ENCODE data around the gene MGAT4D. TPM values are rescaled to one million over a fixed set of nuclear protein-coding genes. Genes with fewer than 3 reads are reported as not detected.

MGAT4D gene
- total RNA-seq, 1 donor from 2014 or later, result not detected

DNA sequence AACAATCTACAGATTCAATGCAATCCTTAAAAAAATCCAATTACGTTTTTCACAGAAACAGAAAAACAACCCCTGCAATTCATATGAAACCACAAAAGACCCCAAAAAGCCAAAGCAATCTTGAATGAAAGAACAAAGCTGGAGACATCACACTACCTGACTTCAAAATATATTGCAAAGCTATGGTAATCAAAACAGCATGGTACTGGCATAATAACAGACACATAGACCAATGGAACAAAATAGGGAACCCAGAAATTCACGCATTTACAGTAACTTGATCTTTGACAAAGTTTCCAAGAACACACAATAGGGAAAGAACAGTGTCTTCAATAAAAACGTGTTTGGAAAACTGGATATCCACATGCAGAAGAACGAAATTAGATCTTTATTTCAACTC lies 14.6 kb downstream of the MGAT4D start:
- Histone ChIP-seq H3K27ac (no peak overlapping the region), H3K9me3 (peaks cover 0 to 3% of the 10 kb centered on the region in 2 donors), H3K4me3 (no peak overlapping the region), H3K4me1 (no peaks in the 10 kb centered on the region), H3K36me3 (no peaks in the 10 kb centered on the region), H3K27me3 (no peaks in the 10 kb centered on the region)
- DNase-seq (ENCODE audit: low spot score in 2 of 2), result no peak
- TF ChIP-seq, protein P1, sequence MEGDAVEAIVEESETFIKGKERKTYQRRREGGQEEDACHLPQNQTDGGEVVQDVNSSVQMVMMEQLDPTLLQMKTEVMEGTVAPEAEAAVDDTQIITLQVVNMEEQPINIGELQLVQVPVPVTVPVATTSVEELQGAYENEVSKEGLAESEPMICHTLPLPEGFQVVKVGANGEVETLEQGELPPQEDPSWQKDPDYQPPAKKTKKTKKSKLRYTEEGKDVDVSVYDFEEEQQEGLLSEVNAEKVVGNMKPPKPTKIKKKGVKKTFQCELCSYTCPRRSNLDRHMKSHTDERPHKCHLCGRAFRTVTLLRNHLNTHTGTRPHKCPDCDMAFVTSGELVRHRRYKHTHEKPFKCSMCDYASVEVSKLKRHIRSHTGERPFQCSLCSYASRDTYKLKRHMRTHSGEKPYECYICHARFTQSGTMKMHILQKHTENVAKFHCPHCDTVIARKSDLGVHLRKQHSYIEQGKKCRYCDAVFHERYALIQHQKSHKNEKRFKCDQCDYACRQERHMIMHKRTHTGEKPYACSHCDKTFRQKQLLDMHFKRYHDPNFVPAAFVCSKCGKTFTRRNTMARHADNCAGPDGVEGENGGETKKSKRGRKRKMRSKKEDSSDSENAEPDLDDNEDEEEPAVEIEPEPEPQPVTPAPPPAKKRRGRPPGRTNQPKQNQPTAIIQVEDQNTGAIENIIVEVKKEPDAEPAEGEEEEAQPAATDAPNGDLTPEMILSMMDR (IDR thresholded peaks at IDR 0.05), result no peak
- intact Hi-C loops (cut with DNase I), result no loop called here

DNA sequence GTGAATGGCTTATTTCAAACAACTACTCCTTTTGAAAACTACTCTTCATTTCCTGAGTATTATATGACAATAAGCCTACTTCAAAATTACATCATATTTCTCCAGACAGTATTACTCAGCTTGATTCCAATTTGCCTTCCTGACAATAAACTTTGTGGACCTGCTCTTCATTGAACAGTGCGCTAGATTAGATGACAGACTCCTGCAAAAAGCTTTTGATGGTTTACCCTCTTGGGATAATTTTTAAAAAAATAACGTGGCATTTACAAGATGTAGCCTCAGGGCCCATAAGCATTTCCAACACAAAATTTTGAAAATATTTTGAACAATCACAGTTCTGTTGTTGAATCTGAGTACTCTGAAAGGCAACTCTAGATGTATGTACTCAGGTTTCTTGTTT lies 25.9 kb downstream of the MGAT4D start:
- intact Hi-C loops (cut with DNase I), result no loop called here
- Histone ChIP-seq H3K27me3 (no peaks in the 10 kb centered on the region), H3K9me3 (no peaks in the 10 kb centered on the region), H3K27ac (no peak overlapping the region), H3K4me1 (no peaks in the 10 kb centered on the region), H3K36me3 (no peaks in the 10 kb centered on the region), H3K4me3 (no peak overlapping the region)
- TF ChIP-seq, protein P1 (IDR thresholded peaks at IDR 0.05), result no peak
- DNase-seq (ENCODE audit: low spot score in 2 of 2), result no peak

DNA sequence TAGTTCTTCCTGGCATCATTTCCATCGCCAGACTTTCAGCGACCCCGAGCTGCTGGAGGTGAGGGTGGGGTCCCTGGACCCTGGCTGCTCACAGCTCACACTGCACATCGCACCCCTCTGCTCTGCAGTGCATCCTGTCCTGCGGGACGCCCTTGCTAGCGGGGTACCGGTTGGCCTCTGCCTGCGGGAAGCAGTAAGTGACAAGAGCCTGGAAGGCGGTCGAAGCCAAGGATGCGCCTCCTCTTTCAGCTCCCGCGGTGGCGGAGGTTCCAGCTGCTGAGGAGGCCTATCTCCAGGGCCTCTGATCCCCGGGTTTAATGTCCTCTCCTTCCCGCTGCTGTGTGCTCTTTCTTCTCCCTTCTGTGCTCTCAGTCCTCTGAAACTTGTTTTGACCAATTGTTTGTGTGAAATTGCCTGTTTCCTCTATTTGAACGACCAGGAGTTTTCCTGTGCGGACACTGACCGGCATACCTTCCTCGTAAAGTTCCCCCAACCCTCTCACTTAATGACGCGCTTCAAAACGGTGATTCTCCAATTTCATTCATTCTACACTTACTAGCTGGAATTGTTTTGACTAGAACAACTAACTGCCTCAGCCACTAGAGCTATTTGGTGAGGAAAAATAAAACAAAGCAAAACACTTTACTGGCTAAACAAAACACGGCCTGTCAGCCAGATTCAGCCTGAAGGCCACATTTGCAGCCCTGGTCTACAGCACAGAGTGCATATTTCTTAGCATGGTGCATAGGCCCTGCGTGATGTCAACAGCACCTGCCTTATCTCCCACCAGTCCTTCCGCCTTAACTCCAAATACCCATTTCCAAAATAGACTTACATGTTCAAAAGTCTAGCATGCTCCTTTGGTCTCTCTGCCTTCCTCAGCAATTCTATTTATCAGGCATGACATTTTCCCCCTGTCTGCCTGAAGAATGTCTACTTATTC lies 28.0 kb downstream of the MGAT4D start:
- H3K36me3 ChIP-seq, result no peaks in the 10 kb centered on the region
- no peaks in the 10 kb centered on the region for H3K9me3 ChIP-seq
- no peaks in the 10 kb centered on the region for H3K4me1 ChIP-seq
- TF ChIP-seq, protein P1 (IDR thresholded peaks at IDR 0.05), result no peak
- no peak overlapping the region for H3K27ac ChIP-seq
- no peak for DNase-seq (ENCODE audit: low spot score in 2 of 2)
- intact Hi-C loops (cut with DNase I), result no loop called here
- no peaks in the 10 kb centered on the region for H3K27me3 ChIP-seq
- H3K4me3 ChIP-seq, result no peak overlapping the region

DNA sequence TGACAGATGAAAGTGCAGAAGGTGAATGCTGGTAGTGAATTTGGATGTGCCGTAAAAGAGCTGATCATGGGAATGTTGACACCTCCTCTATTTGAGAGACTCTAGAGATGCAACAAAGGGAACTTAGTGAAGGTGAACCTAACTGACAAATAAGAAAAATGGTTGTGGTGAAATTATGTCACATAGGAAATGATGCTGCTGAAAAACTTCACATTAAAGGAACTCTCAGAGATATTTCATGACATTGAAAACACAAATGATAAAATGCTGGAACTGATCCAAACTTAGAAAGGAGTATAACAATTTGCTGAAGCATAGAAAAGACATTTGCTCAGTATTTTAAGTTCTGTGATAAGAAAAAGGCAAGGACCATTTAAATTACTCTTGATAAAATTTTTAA lies 31.9 kb downstream of the MGAT4D start:
- H3K4me3 ChIP-seq, result no peak overlapping the region
- H3K27ac ChIP-seq, result no peak overlapping the region
- no peaks in the 10 kb centered on the region for H3K9me3 ChIP-seq
- TF ChIP-seq, protein P1 (IDR thresholded peaks at IDR 0.05), result no peak
- H3K27me3 ChIP-seq, result no peaks in the 10 kb centered on the region
- intact Hi-C loops (cut with DNase I), result no loop called here
- H3K36me3 ChIP-seq, result no peaks in the 10 kb centered on the region
- DNase-seq (ENCODE audit: low spot score in 2 of 2), result no peak
- H3K4me1 ChIP-seq, result no peaks in the 10 kb centered on the region

DNA sequence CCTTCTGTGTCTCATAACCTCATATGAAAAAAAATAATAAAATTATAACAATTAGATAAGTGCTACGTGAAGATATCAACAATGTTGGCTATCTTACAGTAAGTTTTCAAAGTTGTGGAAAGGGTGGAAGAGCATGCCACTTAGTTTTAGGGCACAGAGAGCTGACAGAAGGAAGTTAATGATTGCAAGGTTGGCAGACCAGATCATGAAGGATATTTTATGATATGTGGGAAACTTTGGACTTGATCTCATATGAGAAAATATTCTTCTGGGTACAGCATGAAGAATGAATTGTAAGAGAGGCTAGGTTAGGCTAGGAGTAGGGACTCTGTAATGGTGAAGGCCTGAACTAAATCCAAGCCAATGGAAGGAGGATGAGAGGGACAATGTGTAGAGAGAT lies 34.5 kb downstream of the MGAT4D start:
- intact Hi-C loops (cut with DNase I), result no loop called here
- H3K9me3 ChIP-seq, result no peaks in the 10 kb centered on the region
- DNase-seq (ENCODE audit: low spot score in 2 of 2), result no peak
- H3K27me3 ChIP-seq, result no peaks in the 10 kb centered on the region
- H3K27ac ChIP-seq, result no peak overlapping the region
- TF ChIP-seq, protein P1 (IDR thresholded peaks at IDR 0.05), result no peak
- no peaks in the 10 kb centered on the region for H3K36me3 ChIP-seq
- no peaks in the 10 kb centered on the region for H3K4me1 ChIP-seq
- no peak overlapping the region for H3K4me3 ChIP-seq

Data from ascending aorta (tissue), 2 donors.